HG03066 (cell line): Measurements from ENCODE around the gene ADK.

Experiments used
- ATAC-seq: cut with Tn5 transposase; IDR thresholded peaks from one replicate; pipeline ENCODE4 v1.9.1; 2021; ENCODE audit warnings: low read depth; ENCODE audit not compliant: unreplicated experiment

The ADK gene

GRCh38 chr10:74752371-74753040 lies 601.5 kb downstream of the ADK start:
- ATAC-seq: no peak

- no peak for ATAC-seq
These were observed 602.6 kb downstream of the ADK start for GRCh38 chr10:74753442-74754211.

GRCh38 chr10:74754381-74754821 lies 603.4 kb downstream of the ADK start:
- ATAC-seq: no peak

- ATAC-seq: no peak
These were observed 604.3 kb downstream of the ADK start for GRCh38 chr10:74755273-74755672.
